Measurements from ENCODE around the gene SLC39A5.
"Not testable (repeated sequence)": the region's sequence is repeated elsewhere in the genome, so short reads cannot be mapped to it uniquely, and the experiment has no call there.

The SLC39A5 gene

DNA sequence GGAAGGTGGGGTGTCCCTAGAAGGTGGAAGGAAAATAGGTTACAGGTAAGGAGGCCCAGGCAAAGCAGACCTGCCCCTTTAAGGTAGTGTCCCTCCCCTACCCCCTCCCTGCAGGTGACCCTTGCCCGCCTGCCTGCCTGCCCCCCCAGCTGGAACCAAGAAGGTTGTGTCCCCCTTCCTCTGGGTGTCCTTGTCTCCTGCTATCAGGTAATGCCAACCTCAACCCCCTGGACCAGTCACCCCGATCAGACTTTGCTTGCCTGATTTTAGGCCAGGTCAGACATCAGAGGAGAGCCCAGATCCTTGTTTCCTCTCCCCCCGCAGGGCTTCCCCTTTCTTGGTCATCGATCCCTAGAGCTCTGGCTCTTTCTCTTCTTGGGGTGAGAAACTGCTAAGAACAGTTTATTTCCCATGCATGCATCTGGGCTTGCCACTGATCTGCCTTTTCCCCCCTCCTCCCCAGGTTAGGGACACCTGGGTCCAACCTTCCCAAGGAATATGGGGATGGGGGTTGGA is at the start of gene SLC39A5:
Gene SLC39A5, plus strand, starts transcription at position 136 of the 516 bp plus-strand sequence. CDS start 1,224 bp downstream, outside the sequence.
- DNase-seq (ENCODE audit: low spot score): no peak

DNA sequence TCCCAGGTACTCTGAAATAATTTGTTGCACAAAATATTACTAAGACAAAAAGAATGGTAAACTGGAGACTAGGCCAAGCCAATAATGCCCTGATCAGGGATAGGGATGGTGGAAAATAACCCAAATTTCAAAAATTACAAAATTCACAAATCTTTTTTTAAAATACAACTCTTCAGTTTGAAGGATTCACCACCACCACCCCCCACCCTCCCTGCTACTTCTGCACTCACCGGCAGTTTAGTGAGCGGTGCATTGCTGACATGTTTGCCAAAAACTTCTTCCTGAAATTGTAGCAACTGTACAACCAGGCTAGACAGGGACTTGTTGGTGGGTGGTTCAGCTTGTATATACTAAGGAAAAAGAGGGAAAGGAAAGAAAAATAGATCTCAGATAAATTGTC is 42.9 kb upstream of the SLC39A5 start:
- no peak for DNase-seq (ENCODE audit: low spot score)

DNA sequence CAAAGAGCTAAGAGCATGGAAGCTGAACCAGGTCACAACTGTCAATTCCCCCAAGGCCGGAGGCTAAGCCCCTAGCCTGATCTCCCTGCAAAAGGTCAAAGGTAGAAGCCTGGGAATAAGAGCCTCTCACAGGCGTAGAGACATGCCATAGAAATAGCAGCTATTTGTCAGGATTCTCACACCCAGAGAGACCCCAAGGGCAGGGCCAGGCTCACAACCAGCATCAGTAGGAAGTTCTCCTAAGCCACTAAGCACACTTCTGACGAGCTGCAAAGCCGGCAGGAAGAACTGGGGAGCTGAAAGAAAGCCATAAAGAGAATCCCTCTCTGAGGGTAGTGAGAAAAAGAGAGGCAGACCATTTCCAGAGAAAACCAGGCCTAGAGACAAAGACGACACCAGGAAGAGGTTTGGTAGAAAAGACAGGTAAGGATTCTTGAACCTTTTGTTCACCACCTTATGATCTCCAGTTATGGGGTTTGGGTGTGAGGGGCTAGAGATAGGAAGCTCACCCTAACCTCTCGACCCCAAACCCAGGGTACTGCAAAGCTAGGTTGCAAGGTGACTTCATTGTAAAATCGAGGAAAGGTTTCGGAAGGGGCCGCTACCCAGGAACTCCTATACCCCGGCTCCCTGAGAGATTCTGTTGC is 41.6 kb upstream of the SLC39A5 start:
- DNase-seq (ENCODE audit: low spot score): peak; percentile 3

DNA sequence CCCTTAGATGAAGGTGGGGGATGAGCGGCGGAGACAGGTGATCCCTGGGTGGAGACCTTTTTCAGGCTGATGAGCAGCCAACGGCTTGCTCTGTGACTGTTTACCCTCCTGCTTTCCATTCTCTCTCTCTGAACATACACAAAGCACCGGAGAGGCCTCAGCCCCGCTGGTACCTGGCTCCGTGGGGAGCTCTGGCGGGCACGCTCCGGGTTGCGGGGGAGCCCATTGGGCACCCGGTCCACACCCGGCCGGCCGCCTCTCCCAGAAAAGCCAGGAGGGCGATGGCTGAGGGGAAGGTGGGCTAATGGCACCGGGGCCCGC is 41.1 kb upstream of the SLC39A5 start:
- DNase-seq (ENCODE audit: low spot score): peak; percentile 13

DNA sequence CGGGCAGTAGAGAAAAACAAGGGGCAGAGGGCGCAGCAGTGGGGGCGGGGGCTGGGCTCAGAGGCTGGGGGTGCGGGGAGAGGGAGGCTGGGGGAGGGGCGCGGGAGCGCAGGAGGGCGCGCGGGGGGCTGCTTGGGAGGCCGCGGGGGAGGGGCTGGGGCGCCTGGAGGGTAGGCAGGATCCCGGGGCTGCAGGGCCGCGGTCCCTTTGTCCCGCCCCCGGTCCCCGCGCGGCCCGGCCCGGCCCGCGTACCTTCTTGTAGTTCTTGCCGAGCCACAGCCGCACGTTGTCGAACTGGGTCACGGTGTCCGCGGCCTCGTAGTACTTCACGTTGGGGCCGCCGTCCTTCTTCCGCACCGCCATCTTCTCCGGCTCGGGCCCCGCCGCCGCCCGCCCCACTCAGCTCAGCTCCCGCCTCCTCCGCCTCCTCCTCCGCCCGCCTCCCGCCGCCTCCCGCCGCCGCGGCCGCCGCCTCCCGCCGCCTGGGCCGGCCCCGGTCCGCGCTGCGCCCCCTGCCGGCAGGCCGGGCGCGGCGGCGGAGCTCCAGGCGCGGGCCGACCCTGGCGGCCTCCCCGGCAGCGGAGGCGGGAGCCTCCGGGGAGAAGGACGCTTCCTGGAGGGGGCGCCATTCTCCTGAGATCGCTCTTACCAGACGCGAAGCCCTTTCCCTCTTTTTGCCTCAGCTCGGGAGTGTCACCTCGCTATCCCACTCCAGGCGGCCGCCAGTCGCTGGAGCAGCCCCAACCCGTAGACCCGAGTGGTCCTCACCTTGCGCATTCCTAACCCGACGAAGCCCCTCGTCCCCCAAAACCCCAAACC is 40.5 kb upstream of the SLC39A5 start, which contains the start of gene SMARCC2:
Gene SMARCC2, minus strand, starts transcription at position 385 of the 819 bp plus-strand sequence. Its CDS starts 22 bp downstream, at position 363.
- peak; percentile 81 for DNase-seq (ENCODE audit: low spot score)

DNA sequence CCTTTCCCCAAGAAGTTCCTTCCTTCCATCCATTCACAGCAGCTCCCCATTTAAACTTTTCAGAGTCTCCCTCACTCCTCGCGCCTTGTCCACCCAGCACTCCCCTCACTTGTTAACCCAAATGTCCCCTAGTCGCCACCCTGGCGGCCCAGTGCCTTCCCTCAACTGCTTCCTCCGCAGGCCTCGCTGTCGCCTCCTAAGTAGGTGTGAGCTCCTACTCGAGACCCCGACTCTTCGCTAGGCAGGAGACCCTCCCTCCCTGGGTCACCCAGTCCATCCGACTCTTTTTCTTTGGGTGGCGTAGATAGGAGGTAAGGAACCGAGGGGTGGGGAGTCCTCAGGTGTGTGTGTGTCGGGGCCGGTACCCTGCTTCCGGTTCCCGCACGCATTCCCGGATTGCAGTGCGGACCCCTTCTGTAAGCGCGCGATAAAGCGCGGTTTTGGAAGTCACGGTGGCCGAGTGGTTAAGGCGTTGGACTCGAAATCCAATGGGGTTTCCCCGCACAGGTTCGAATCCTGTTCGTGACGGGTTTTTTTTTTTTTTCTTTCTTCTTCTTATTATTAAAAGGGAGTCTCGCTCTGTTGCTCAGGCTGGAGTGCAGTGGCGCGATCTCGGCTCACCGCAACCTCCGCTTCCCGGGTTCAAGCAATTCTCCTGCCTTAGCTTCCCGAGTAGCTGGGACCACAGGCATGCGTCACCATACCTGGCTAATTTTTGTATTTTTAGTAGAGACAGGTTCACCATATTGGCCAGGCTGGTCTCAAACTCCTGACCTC is 39.7 kb upstream of the SLC39A5 start:
- DNase-seq (ENCODE audit: low spot score): peak; percentile 86

- no peak for DNase-seq (ENCODE audit: low spot score)
Measured at GRCh38 chr12:56190695-56191155, 39.1 kb upstream of the SLC39A5 start.

DNA sequence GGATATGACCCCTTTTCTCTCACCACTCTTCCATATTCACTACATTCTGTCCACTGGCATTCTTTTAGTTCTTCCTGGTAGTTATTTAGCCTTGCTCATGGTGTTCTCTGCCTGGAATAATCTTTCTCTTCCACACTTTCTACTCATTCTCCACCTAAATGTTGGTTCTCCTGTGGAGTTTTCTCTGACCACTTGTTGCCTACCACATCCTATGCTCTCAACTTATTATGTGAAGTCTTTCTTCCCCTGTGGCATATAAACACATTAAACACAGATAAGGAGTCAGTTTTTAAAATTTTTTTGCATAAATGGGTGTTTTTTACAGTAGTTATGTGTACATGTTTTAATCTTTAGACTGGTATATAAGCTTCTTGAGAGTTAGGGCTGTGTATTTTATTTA is 37.3 kb upstream of the SLC39A5 start:
- DNase-seq (ENCODE audit: low spot score): no peak

DNA sequence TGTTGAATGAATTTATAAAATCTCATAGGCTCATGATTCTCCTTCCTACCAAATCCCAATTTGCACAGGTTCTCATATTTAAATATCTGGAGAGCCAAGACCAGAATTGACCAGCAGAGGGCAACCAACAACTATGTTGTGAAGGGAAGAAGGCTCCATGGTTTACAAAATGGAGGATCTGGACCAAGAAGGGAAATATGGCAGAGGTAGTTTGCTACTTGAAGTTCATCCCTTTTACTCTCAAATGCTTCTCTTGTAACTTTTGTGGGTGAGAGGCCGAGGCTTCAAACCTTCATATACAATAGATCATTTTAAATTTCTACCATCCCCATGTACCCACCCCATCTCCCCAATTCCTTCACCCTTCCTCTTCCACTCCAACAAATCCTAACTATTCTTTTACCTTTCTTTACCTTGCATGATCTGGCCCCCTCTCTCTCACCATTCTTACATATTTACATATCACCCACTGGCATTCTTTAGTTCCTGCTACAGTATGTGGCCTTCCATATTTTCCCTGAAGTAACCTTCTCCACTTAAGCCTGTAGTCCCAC is 36.7 kb upstream of the SLC39A5 start:
- peak; percentile 78 for DNase-seq (ENCODE audit: low spot score)

GRCh38 chr12:56196818-56197550 is 32.9 kb upstream of the SLC39A5 start:
- not testable (repeated sequence) for DNase-seq (ENCODE audit: low spot score)

GRCh38 chr12:56197921-56198635 is 31.8 kb upstream of the SLC39A5 start:
- DNase-seq (ENCODE audit: low spot score): no peak

- DNase-seq (ENCODE audit: low spot score): no peak
Measured at GRCh38 chr12:56198836-56199235, 31.0 kb upstream of the SLC39A5 start.

GRCh38 chr12:56202366-56202765 is 27.5 kb upstream of the SLC39A5 start:
- no peak for DNase-seq (ENCODE audit: low spot score)

DNA sequence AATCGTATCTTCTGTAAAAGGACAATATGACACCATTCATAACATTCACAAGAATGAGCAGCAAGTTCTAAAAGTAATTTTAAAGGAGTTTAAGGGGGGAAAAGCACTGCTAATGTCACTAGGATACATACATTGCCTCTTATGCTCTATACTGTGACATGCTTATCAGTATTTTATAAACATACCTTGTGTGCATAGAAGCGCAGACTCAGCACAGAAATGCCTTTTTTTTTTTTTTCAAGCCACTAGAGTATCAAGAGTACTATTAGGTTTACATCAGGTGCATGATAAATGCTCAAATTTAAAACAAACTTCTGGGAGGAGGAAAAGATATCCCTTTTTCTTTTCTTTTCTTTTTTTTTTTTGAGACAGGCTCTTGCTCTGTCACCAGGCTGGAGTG is 27.0 kb upstream of the SLC39A5 start:
- DNase-seq (ENCODE audit: low spot score): no peak

DNA sequence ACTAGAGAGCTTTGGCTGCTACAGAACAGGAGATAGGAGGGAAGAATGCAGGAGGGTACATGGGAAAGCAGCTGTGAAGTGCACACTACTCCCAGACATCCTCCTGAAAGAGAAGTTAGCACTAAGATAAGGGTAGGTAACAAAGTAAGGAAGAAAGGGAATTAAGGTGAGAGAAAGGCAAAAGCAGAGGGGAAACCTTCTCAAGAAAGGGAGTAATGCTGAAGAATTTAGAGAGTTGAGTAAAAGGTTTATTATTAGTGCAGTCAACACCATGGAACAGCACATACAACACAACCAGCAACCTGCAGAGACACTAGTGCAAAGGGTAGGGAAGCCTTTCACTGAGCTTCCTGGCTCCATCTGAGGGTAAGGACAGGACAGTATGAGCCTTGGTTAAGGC is 25.6 kb upstream of the SLC39A5 start:
- DNase-seq (ENCODE audit: low spot score): no peak

GRCh38 chr12:56205445-56205844 is 24.4 kb upstream of the SLC39A5 start:
- no peak for DNase-seq (ENCODE audit: low spot score)

- no peak for DNase-seq (ENCODE audit: low spot score)
Measured at GRCh38 chr12:56206452-56207166, 23.2 kb upstream of the SLC39A5 start.

DNA sequence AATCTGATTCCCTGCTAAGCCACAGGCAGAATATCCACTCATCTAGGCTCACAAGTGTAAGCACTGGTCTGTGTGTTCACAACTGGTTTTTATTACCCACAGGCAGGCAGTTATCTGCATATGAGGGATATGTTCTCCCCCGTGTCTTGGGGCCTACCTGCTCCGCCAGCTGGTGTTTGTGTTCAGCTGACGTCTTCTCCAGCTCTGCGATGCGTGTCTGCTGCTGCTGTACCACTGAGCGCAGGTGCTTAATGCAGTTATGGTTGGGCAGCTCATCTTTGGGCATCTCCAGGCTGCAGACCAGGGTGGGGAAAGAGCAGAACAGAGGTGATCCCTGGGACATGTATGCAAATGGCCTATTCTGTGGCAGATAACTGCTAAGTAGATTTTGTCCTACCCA is 21.8 kb upstream of the SLC39A5 start:
- DNase-seq (ENCODE audit: low spot score): no peak

GRCh38 chr12:56212361-56212760 is 17.5 kb upstream of the SLC39A5 start:
- no peak for DNase-seq (ENCODE audit: low spot score)

DNA sequence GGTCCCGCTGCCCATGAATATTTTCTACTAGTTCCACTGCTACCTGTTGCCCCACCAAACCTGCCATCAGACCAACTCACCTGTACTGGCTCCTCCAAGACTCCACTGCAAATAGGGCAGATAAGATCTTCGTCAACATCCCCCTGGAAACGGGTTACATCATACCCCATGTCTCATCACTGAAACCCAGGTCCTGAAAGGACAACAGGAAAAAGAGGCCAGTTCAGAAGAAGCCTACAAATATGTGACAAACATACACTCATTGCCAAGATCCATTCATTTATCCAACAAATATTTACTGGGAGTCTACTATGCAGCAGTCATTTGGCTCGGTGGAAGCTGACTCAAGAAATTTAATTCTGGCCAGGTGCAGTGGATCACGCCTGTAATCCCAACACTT is 16.0 kb upstream of the SLC39A5 start:
- DNase-seq (ENCODE audit: low spot score): no peak

Measured in putamen (tissue), 1 donor.